ENCODE results near the gene TMEM242.

GRCh38 chr6:157322792-157323254 lies 496 bp downstream of the TMEM242 start:
- TF ChIP-seq TAF1 (IDR thresholded peaks at IDR 0.05; ENCODE audit: borderline replicate concordance, low read depth, low read length) (no peak), SP1 (IDR thresholded peaks at IDR 0.05; ENCODE audit: low read depth, low read length) (no peak), NR2F1 (conservative IDR thresholded peaks at IDR 0.05) (0 out of 2 replicates have a peak, but pooled peaks have one; percentile 52), IKZF1 (conservative IDR thresholded peaks at IDR 0.05) (no peak), BCL11A (IDR thresholded peaks at IDR 0.05; ENCODE audit: low read depth, low read length) (no peak), MEF2A (IDR thresholded peaks at IDR 0.05; ENCODE audit: insufficient read depth, low read depth, low read length) (no peak), ASH2L (IDR thresholded peaks at IDR 0.05; ENCODE audit: borderline replicate concordance, low read depth) (no peak), HDAC2 (IDR thresholded peaks at IDR 0.05) (no peak), RAD21 (IDR thresholded peaks at IDR 0.05; ENCODE audit: insufficient read depth, low read depth, low read length) (no peak), PAX5 (IDR thresholded peaks at IDR 0.05; ENCODE audit: borderline replicate concordance, low read depth, low read length) (no peak), MTA3 (IDR thresholded peaks at IDR 0.05; ENCODE audit: borderline replicate concordance, low read length) (no peak), BCL3 (IDR thresholded peaks at IDR 0.05; ENCODE audit: borderline replicate concordance, insufficient read depth, low read depth, low read length, poor library complexity, severe bottlenecking) (no peak)
- TF ChIP-seq, protein P1, sequence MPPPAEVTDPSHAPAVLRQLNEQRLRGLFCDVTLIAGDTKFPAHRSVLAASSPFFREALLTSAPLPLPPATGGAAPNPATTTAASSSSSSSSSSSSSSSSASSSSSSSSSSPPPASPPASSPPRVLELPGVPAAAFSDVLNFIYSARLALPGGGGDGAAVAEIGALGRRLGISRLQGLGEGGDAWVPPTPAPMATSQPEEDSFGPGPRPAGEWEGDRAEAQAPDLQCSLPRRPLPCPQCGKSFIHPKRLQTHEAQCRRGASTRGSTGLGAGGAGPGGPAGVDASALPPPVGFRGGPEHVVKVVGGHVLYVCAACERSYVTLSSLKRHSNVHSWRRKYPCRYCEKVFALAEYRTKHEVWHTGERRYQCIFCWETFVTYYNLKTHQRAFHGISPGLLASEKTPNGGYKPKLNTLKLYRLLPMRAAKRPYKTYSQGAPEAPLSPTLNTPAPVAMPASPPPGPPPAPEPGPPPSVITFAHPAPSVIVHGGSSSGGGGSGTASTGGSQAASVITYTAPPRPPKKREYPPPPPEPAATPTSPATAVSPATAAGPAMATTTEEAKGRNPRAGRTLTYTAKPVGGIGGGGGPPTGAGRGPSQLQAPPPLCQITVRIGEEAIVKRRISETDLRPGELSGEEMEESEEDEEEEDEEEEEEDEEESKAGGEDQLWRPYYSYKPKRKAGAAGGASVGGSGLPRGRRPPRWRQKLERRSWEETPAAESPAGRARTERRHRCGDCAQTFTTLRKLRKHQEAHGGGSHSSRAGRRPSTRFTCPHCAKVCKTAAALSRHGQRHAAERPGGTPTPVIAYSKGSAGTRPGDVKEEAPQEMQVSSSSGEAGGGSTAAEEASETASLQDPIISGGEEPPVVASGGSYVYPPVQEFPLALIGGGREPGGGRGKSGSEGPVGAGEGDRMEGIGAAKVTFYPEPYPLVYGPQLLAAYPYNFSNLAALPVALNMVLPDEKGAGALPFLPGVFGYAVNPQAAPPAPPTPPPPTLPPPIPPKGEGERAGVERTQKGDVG (CRISPR knock-in tag; IDR thresholded peaks at IDR 0.05) = no peak
- TF ChIP-seq, protein P2, sequence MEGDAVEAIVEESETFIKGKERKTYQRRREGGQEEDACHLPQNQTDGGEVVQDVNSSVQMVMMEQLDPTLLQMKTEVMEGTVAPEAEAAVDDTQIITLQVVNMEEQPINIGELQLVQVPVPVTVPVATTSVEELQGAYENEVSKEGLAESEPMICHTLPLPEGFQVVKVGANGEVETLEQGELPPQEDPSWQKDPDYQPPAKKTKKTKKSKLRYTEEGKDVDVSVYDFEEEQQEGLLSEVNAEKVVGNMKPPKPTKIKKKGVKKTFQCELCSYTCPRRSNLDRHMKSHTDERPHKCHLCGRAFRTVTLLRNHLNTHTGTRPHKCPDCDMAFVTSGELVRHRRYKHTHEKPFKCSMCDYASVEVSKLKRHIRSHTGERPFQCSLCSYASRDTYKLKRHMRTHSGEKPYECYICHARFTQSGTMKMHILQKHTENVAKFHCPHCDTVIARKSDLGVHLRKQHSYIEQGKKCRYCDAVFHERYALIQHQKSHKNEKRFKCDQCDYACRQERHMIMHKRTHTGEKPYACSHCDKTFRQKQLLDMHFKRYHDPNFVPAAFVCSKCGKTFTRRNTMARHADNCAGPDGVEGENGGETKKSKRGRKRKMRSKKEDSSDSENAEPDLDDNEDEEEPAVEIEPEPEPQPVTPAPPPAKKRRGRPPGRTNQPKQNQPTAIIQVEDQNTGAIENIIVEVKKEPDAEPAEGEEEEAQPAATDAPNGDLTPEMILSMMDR (IDR thresholded peaks at IDR 0.05 in 2 of 3, conservative IDR thresholded peaks at IDR 0.05 in 1 of 3; ENCODE audit: control insufficient read depth in 2 of 3, extremely low read depth in 1 of 3, insufficient read depth in 1 of 3, low read depth in 3 of 3, low read length in 3 of 3) = no peak
